ENCODE results near the gene EEF2. TPM values are rescaled to one million over a fixed set of nuclear protein-coding genes. Genes with fewer than 3 reads are reported as not detected.

The EEF2 gene
- total RNA-seq, 4 donors from 2014 or later: 1,210 to 2,054 (median 1,565) TPM

DNA sequence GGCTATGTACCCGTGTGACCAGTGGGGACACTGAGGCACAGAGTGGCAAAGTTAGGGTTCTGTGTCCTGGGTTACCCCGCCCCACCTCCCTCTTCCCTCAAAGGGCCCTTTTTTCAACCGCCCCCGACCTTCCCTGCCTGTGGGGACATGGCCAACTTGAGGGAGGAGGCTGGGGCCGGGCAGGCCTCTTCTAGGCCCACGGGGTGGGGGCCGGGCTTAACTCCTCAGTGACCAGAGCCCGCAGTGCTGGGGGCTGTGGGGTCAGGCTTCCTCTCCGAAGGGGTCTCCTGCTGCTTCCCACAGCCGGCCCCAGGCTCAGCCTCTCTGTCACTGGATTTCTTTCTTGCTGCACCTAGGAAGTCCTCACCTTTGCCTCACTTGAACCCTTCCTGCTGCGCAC is 46.2 kb upstream of the EEF2 start:
- peaks cover 10 to 96% (median 27%) of the 10 kb centered on the region in 3 donors for H3K36me3 ChIP-seq
- no peaks in the 10 kb centered on the region for H3K27me3 ChIP-seq
- H3K4me3 ChIP-seq: no peak overlapping the region
- no peak for DNase-seq
- H3K4me1 ChIP-seq: no peaks in the 10 kb centered on the region
- no peaks in the 10 kb centered on the region for H3K9me3 ChIP-seq
- no peak for TF ChIP-seq POLR2A (IDR thresholded peaks at IDR 0.05)
- TF ChIP-seq, protein P1, sequence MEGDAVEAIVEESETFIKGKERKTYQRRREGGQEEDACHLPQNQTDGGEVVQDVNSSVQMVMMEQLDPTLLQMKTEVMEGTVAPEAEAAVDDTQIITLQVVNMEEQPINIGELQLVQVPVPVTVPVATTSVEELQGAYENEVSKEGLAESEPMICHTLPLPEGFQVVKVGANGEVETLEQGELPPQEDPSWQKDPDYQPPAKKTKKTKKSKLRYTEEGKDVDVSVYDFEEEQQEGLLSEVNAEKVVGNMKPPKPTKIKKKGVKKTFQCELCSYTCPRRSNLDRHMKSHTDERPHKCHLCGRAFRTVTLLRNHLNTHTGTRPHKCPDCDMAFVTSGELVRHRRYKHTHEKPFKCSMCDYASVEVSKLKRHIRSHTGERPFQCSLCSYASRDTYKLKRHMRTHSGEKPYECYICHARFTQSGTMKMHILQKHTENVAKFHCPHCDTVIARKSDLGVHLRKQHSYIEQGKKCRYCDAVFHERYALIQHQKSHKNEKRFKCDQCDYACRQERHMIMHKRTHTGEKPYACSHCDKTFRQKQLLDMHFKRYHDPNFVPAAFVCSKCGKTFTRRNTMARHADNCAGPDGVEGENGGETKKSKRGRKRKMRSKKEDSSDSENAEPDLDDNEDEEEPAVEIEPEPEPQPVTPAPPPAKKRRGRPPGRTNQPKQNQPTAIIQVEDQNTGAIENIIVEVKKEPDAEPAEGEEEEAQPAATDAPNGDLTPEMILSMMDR (IDR thresholded peaks at IDR 0.05): no peak
- 64 to 73% methylated on average over 3 to 4 of the region's 11 CpGs for WGBS, 2 donors
- no peak overlapping the region for H3K27ac ChIP-seq
- intact Hi-C loops (cut with DNase I): no loop called here

DNA sequence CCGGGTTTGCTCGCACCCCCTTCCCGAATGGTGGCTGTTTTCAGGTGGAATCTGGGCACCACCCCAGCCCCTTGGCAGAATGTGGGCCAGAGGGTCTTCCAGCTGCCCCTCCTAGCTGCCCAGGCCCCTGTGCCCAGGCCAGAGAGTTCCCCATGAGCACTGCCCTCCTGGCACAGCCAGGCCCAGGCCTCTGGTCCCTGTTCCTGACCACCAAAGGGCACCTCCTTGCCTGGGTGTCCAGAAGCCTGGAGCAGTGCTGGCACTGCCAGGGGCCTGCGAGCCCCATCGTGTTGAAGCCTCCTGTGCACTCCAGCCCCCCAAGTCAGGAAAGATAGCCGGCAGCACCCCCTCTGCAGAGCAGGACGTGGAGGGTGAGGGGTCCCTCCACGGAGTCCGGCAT is 45.7 kb upstream of the EEF2 start:
- no peaks in the 10 kb centered on the region for H3K4me1 ChIP-seq
- no CpG with 5 or more reads among the region's 9 CpGs for WGBS, 2 donors
- no peak for DNase-seq
- H3K36me3 ChIP-seq: peaks cover 10 to 97% (median 27%) of the 10 kb centered on the region in 3 donors
- H3K27me3 ChIP-seq: no peaks in the 10 kb centered on the region
- TF ChIP-seq, protein P1 (IDR thresholded peaks at IDR 0.05): no peak
- no peak for TF ChIP-seq POLR2A (IDR thresholded peaks at IDR 0.05)
- no peak overlapping the region for H3K4me3 ChIP-seq
- H3K9me3 ChIP-seq: no peaks in the 10 kb centered on the region
- H3K27ac ChIP-seq: no peak overlapping the region
- intact Hi-C loops (cut with DNase I): no loop called here

DNA sequence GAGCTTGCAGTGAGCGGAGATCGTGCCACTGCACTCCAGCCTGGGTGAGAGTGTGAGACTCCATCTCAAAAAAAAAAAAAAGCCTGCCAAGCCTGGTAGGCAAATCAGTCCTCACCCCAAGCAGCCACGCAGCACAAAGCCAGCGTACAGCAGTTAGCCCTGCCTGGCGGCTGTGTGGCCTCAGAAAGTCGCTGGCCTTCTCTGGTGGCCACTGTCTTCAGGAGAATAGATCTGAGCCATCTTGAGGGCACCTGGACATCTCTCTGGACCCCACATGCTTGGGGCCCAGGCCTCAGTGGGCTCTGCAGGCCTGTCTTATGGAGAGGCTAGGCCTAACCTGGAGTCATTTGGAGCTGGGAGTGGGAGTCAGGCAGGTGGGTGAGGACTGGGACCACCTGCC is 45.3 kb upstream of the EEF2 start:
- intact Hi-C loops (cut with DNase I): no loop called here
- H3K27me3 ChIP-seq: no peaks in the 10 kb centered on the region
- no peak overlapping the region for H3K4me3 ChIP-seq
- no peak for TF ChIP-seq POLR2A (IDR thresholded peaks at IDR 0.05)
- TF ChIP-seq, protein P1 (IDR thresholded peaks at IDR 0.05): no peak
- peaks cover 10 to 99% (median 28%) of the 10 kb centered on the region in 3 donors for H3K36me3 ChIP-seq
- no peaks in the 10 kb centered on the region for H3K4me1 ChIP-seq
- no peak for DNase-seq
- no peaks in the 10 kb centered on the region for H3K9me3 ChIP-seq
- WGBS, 2 donors: 95% methylated on average over 6 of the region's 6 CpGs; no CpG with 5 or more reads in 1 of the 2 donors
- no peak overlapping the region for H3K27ac ChIP-seq

DNA sequence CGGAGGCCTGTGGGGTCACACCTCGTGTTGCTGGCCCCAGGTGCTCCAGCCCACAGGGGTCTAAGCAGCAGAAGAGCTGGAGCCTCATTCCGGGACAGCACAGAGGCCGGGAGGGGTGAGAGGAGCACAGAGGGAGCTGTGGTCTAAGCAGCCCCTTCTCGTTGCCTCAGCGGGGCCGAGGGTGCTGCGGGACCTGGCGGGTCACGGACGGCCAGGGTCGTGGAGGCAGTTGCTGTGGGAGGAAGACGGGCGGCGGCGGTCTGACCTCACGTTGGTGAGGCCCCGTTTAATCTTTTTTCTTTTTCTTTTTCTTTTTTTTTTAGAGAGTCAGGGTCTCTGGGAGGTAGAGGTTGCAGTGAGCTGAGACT is 44.0 kb upstream of the EEF2 start:
- Histone ChIP-seq H3K4me3 (no peak overlapping the region), H3K36me3 (peaks cover 18 to 99% (median 34%) of the 10 kb centered on the region in 3 donors), H3K9me3 (no peaks in the 10 kb centered on the region), H3K4me1 (no peaks in the 10 kb centered on the region), H3K27me3 (no peaks in the 10 kb centered on the region), H3K27ac (no peak overlapping the region)
- intact Hi-C loops (cut with DNase I): no loop called here
- TF ChIP-seq, protein P1 (IDR thresholded peaks at IDR 0.05): no peak
- TF ChIP-seq POLR2A (IDR thresholded peaks at IDR 0.05): no peak
- WGBS, 2 donors: 96 to 100% methylated on average over 1 to 16 of the region's 18 CpGs
- no peak for DNase-seq

DNA sequence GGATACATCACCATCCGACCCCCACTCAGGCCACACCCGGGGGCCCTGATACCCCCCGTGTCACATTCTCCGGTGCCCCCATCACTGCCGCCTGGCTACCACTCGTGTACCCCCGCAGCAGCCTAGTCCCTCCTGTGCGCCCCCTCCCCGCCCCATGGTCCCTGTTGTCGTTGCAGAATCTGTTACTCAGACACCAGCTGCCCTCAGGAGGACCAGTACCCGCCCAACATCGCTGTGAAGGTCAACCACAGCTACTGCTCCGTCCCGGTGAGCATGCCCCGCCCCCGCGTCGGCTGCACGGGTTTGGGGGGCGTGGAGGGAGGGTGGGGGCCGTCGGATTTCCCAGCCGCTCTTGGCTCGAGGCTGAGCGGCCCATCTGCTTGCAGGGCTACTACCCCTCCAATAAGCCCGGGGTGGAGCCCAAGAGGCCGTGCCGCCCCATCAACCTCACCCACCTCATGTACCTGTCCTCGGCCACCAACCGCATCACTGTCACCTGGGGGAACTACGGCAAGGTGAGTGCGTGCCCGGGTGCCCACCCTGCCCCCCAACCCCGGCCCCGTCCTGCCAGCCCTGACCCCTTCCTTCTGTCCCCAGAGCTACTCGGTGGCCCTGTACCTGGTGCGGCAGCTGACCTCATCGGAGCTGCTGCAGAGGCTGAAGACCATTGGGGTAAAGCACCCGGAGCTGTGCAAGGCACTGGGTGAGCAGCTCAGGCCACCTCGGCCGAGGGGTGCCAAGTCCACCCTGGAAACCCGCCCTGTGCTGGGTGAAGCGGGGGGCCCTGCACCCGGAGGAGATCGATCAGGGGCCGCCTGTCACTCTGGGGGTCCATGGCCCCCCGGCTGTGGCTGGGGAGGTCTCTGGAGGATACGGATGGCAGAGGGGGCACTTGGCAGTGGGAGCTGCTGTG is 43.3 kb upstream of the EEF2 start:
- 87 to 93% methylated on average over 4 to 17 of the region's 48 CpGs for WGBS, 2 donors
- no peak for TF ChIP-seq POLR2A (IDR thresholded peaks at IDR 0.05)
- TF ChIP-seq, protein P1 (IDR thresholded peaks at IDR 0.05): no peak
- Histone ChIP-seq H3K27me3 (no peaks in the 10 kb centered on the region), H3K9me3 (no peaks in the 10 kb centered on the region), H3K4me1 (no peaks in the 10 kb centered on the region), H3K36me3 (peaks cover 25 to 99% (median 31%) of the 10 kb centered on the region in 3 donors), H3K4me3 (no peak overlapping the region), H3K27ac (no peak overlapping the region)
- intact Hi-C loops (cut with DNase I): no loop called here
- DNase-seq: no peak
